ENCODE results near the gene ECI2. TPM values are rescaled to one million over a fixed set of nuclear protein-coding genes. Genes with fewer than 3 reads are reported as not detected.
A peak's percentile ranks its signal among the peaks of the same experiment; 100 is the strongest.

ECI2 gene
- total RNA-seq, 1 donor from 2014 or later, result 18.7 TPM

GRCh38 chr6:4133941-4134838 is 1.2 kb downstream of the ECI2 start:
- peaks cover 5% of the 10 kb centered on the region for H3K9me3 Mint-ChIP-seq (ENCODE audit: unreplicated experiment)
- H3K4me3 Mint-ChIP-seq (ENCODE audit: unreplicated experiment), result peak overlapping the region; percentile 89
- no peaks in the 10 kb centered on the region for H3K27me3 Mint-ChIP-seq (ENCODE audit: unreplicated experiment)
- peaks cover 5% of the 10 kb centered on the region for H3K4me1 Mint-ChIP-seq (ENCODE audit: low read depth, unreplicated experiment)
- H3K27ac Mint-ChIP-seq (ENCODE audit: unreplicated experiment), result peak overlapping the region; percentile 9
- peaks cover 12% of the 10 kb centered on the region for H3K36me3 Mint-ChIP-seq (ENCODE audit: unreplicated experiment)
- TF ChIP-seq, protein P1, sequence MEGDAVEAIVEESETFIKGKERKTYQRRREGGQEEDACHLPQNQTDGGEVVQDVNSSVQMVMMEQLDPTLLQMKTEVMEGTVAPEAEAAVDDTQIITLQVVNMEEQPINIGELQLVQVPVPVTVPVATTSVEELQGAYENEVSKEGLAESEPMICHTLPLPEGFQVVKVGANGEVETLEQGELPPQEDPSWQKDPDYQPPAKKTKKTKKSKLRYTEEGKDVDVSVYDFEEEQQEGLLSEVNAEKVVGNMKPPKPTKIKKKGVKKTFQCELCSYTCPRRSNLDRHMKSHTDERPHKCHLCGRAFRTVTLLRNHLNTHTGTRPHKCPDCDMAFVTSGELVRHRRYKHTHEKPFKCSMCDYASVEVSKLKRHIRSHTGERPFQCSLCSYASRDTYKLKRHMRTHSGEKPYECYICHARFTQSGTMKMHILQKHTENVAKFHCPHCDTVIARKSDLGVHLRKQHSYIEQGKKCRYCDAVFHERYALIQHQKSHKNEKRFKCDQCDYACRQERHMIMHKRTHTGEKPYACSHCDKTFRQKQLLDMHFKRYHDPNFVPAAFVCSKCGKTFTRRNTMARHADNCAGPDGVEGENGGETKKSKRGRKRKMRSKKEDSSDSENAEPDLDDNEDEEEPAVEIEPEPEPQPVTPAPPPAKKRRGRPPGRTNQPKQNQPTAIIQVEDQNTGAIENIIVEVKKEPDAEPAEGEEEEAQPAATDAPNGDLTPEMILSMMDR (IDR thresholded peaks at IDR 0.05; ENCODE audit: partially characterized antibody, unreplicated experiment), result no peak
- peak; percentile 27 for DNase-seq

GRCh38 chr6:4130357-4130987 is 4.9 kb downstream of the ECI2 start:
- Mint-ChIP-seq H3K9me3 (ENCODE audit: unreplicated experiment) (no peaks in the 10 kb centered on the region), H3K36me3 (ENCODE audit: unreplicated experiment) (peaks cover 12% of the 10 kb centered on the region), H3K27ac (ENCODE audit: unreplicated experiment) (no peak overlapping the region), H3K4me3 (ENCODE audit: unreplicated experiment) (no peak overlapping the region), H3K4me1 (ENCODE audit: low read depth, unreplicated experiment) (peaks cover 5% of the 10 kb centered on the region), H3K27me3 (ENCODE audit: unreplicated experiment) (no peaks in the 10 kb centered on the region)
- TF ChIP-seq, protein P1 (IDR thresholded peaks at IDR 0.05; ENCODE audit: partially characterized antibody, unreplicated experiment), result no peak
- no peak for DNase-seq

DNA sequence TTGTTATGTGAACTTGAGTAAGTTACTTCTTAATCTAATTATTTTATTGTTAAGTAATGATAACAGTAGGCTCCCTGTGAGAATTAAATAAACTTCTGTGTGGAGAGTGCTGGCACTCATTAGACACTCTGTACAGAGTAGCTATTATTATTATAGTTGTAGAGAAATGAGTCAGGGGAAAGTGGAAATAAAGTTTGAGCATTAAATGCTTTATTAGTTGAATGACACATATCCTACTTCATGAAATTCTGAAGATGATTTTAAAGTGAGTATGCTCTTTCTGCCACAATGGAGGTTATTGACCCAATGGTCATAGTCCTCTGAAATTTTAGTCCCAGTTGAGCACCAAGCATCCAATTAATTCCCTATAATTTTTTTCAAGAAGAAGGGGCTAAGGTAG is 5.9 kb downstream of the ECI2 start:
- peaks cover 12% of the 10 kb centered on the region for H3K36me3 Mint-ChIP-seq (ENCODE audit: unreplicated experiment)
- H3K4me1 Mint-ChIP-seq (ENCODE audit: low read depth, unreplicated experiment), result peaks cover 5% of the 10 kb centered on the region

GRCh38 chr6:4128748-4129147 is 6.6 kb downstream of the ECI2 start:
- no peak overlapping the region for H3K27ac Mint-ChIP-seq (ENCODE audit: unreplicated experiment)
- TF ChIP-seq, protein P1 (IDR thresholded peaks at IDR 0.05; ENCODE audit: partially characterized antibody, unreplicated experiment), result no peak
- peaks cover 12% of the 10 kb centered on the region for H3K36me3 Mint-ChIP-seq (ENCODE audit: unreplicated experiment)
- H3K4me3 Mint-ChIP-seq (ENCODE audit: unreplicated experiment), result no peak overlapping the region
- no peaks in the 10 kb centered on the region for H3K9me3 Mint-ChIP-seq (ENCODE audit: unreplicated experiment)
- no peak for DNase-seq
- no peaks in the 10 kb centered on the region for H3K27me3 Mint-ChIP-seq (ENCODE audit: unreplicated experiment)
- H3K4me1 Mint-ChIP-seq (ENCODE audit: low read depth, unreplicated experiment), result no peaks in the 10 kb centered on the region

More for the DNA sequence above, 5.9 kb downstream of the ECI2 start:
- no peak overlapping the region for H3K4me3 Mint-ChIP-seq (ENCODE audit: unreplicated experiment)
- TF ChIP-seq, protein P1 (IDR thresholded peaks at IDR 0.05; ENCODE audit: partially characterized antibody, unreplicated experiment), result no peak
- no peak for DNase-seq
- no peaks in the 10 kb centered on the region for H3K27me3 Mint-ChIP-seq (ENCODE audit: unreplicated experiment)
- no peaks in the 10 kb centered on the region for H3K9me3 Mint-ChIP-seq (ENCODE audit: unreplicated experiment)
- no peak overlapping the region for H3K27ac Mint-ChIP-seq (ENCODE audit: unreplicated experiment)

DNA sequence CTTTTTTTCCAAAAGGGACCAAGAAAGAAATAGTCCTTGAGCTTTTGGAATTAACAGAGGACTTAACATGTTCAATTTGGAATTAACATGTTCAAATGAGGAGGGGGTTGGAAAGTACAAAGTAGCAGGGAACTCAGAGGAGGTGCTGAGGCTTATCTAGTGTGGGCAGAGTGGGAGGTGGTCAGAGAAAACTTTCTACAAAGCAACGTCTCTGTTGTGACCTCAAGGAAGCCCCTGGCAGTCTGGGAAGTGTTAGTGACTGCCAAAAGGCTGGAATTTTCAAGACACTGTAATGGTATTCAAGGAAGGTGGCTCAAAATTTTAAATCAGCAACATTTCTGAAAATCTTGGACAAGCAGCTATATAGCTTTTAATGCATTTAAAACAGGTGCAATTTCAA is 7.3 kb downstream of the ECI2 start:
- Mint-ChIP-seq H3K27me3 (ENCODE audit: unreplicated experiment) (no peaks in the 10 kb centered on the region), H3K27ac (ENCODE audit: unreplicated experiment) (no peak overlapping the region), H3K4me1 (ENCODE audit: low read depth, unreplicated experiment) (no peaks in the 10 kb centered on the region), H3K9me3 (ENCODE audit: unreplicated experiment) (no peaks in the 10 kb centered on the region), H3K36me3 (ENCODE audit: unreplicated experiment) (peaks cover 12% of the 10 kb centered on the region), H3K4me3 (ENCODE audit: unreplicated experiment) (no peak overlapping the region)
- TF ChIP-seq, protein P1 (IDR thresholded peaks at IDR 0.05; ENCODE audit: partially characterized antibody, unreplicated experiment), result no peak
- DNase-seq, result no peak
